Renal pelvis (tissue), 4 donors: ENCODE measurements around the gene MOB2. TPM values are rescaled to one million over a fixed set of nuclear protein-coding genes. Genes with fewer than 3 reads are reported as not detected.

ENCODE experiments used
- DNase-seq: peaks from one replicate; pipeline ENCODE4 v3.0.0-alpha.2; 2013
- polyA plus RNA-seq, 3 donors: library from polyadenylated mRNA; unstranded; fragments of 120-200 nt; gene quantifications; one replicate each; pipeline ENCODE4 v1.2.1, GENCODE V29; 2013; ENCODE audit not compliant: insufficient read length in 3 of 3

The MOB2 gene
- polyA plus RNA-seq, 3 donors = 33.0 to 34.8 (median 33.0) TPM

DNA sequence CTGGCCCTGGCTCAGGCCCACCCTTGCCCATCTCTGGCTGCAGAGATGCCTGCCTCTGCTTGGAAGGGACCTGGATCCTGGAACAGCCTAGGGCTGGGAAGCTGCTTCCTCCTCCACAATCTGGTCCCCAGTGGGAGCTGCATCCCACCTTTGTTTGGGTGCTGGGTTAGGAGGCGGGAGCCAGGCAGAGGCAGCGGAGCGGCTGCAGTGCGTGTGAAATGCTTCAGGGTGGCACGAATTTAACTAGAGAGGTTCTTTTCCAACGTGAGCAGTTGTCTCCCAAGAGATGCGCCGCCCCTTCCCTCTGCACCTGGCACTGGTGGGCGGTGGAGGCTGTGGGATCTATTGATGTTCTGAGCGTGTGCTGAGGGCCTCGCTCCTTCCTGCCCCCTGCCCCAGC lies 65.3 kb downstream of the MOB2 start:
- no peak for DNase-seq

GRCh38 chr11:1419811-1420210 lies 66.8 kb downstream of the MOB2 start:
- no peak for DNase-seq

Other genes with a start within 250 kb of the MOB2 start
- gene TOLLIP, start 177.1 kb downstream of the MOB2 start, polyA plus RNA-seq = 10 to 100 TPM; 42.2 to 52.5 (median 50.5) TPM
- gene BRSK2, start 96.8 kb downstream of the MOB2 start, polyA plus RNA-seq = 1 to 10 TPM in 2 of 3 donors, under 1 TPM in 1; 0.98 to 1.2 (median 1.1) TPM
- 1 to 10 TPM; 3.0 to 4.0 (median 3.6) TPM for gene DUSP8, start 85.5 kb upstream of the MOB2 start, polyA plus RNA-seq
- under 1 TPM; 0.13 to 0.64 (median 0.48) TPM for gene KRTAP5-1, start 98.5 kb upstream of the MOB2 start, polyA plus RNA-seq
- under 1 TPM in 2 of 3 donors, not detected in 1; 0.25 to 0.42 TPM for gene KRTAP5-2, start 111.5 kb upstream of the MOB2 start, polyA plus RNA-seq
- gene KRTAP5-3, start 121.7 kb upstream of the MOB2 start, polyA plus RNA-seq = not detected
- not detected for gene KRTAP5-4, start 135.4 kb upstream of the MOB2 start, polyA plus RNA-seq
- gene KRTAP5-5, start 143.0 kb upstream of the MOB2 start, polyA plus RNA-seq = not detected
- not detected for gene KRTAP5-6, start 210.4 kb upstream of the MOB2 start, polyA plus RNA-seq